GM23248 (cell line): ENCODE results near the gene NIBAN1. TPM values are rescaled to one million over a fixed set of nuclear protein-coding genes. Genes with fewer than 3 reads are reported as not detected.

Source experiments
- DNase-seq: peaks from one replicate; pipeline ENCODE4 v3.0.0-alpha.2; 2015
- H2AFZ ChIP-seq: fragments of 200-600 bp; sonication (generic); 2 replicates; pipeline ENCODE4 v1.6.1; 2016; ENCODE audit warnings: antibody characterized with exemption
- H3F3A ChIP-seq: fragments of 200-600 bp; sonication (generic); 2 replicates; pipeline ENCODE4 v1.6.1; 2016; ENCODE audit warnings: mild to moderate bottlenecking, antibody characterized with exemption, mixed run types; ENCODE audit not compliant: insufficient read depth
- H3K27ac ChIP-seq: fragments of 200-600 bp; sonication (generic); 2 replicates; pipeline ENCODE4 v1.5.1; 2016; ENCODE audit warnings: mild to moderate bottlenecking
- H3K27me3 ChIP-seq: fragments of 200-600 bp; sonication (generic); replicated peaks from 2 replicates; pipeline ENCODE4 v1.6.1; 2016; ENCODE audit warnings: mild to moderate bottlenecking; ENCODE audit not compliant: insufficient read depth
- H3K36me3 ChIP-seq: fragments of 200-600 bp; sonication (generic); 2 replicates; pipeline ENCODE4 v1.6.1; 2016; ENCODE audit warnings: low read depth, mild to moderate bottlenecking
- H3K4me1 ChIP-seq: fragments of 200-600 bp; sonication (generic); 2 replicates; pipeline ENCODE4 v1.6.1; 2016; ENCODE audit warnings: mild to moderate bottlenecking; ENCODE audit not compliant: insufficient read depth
- H3K4me2 ChIP-seq: fragments of 200-600 bp; sonication (generic); one replicate; pipeline ENCODE4 v1.6.1; 2016; ENCODE audit warnings: mild to moderate bottlenecking; ENCODE audit not compliant: unreplicated experiment
- H3K4me3 ChIP-seq: fragments of 200-600 bp; sonication (generic); 2 replicates; pipeline ENCODE4 v1.5.1; 2016; ENCODE audit warnings: mild to moderate bottlenecking
- H3K79me2 ChIP-seq: fragments of 200-600 bp; sonication (generic); 2 replicates; pipeline ENCODE4 v1.6.1; 2016; ENCODE audit warnings: mild to moderate bottlenecking; ENCODE audit not compliant: insufficient read depth
- H3K9ac ChIP-seq: fragments of 200-600 bp; sonication (generic); 2 replicates; pipeline ENCODE4 v1.6.1; 2016; ENCODE audit warnings: mild to moderate bottlenecking
- H3K9me2 ChIP-seq: fragments of 200-600 bp; sonication (generic); 2 replicates; pipeline ENCODE4 v1.6.1; 2016; ENCODE audit warnings: mixed run types, mild to moderate bottlenecking, moderate library complexity; ENCODE audit not compliant: insufficient read depth
- H3K9me3 ChIP-seq: fragments of 200-600 bp; sonication (generic); one replicate; pipeline ENCODE4 v1.6.1; 2017; ENCODE audit warnings: low read depth
- H4K20me1 ChIP-seq: fragments of 200-600 bp; sonication (generic); 2 replicates; pipeline ENCODE4 v1.6.0; 2016; ENCODE audit not compliant: insufficient read depth
- EZH2 ChIP-seq: fragments of 200-600 bp; sonication (generic); IDR thresholded peaks from 2 replicates; pipeline ENCODE4 v1.6.1; 2018; ENCODE audit warnings: antibody characterized with exemption, mild to moderate bottlenecking; ENCODE audit not compliant: insufficient read depth, poor library complexity, severe bottlenecking
- EZH2phosphoT487 ChIP-seq: fragments of 200-600 bp; sonication (generic); IDR thresholded peaks from 2 replicates; pipeline ENCODE4 v1.6.1; 2018; ENCODE audit warnings: antibody characterized with exemption, moderate library complexity, mild to moderate bottlenecking, low read depth; ENCODE audit not compliant: insufficient read depth
- WGBS, 2 experiments: methylation state at CpG; one replicate each; pipeline ENCODE4 v1.1.6; 2015 to 2017; ENCODE audit warnings: low lambda C conversion rate in 2 of 2, low coverage in 1 of 2; ENCODE audit errors: missing lambda C conversion rate in 2 of 2; 5-methylcytosine and 5-hydroxymethylcytosine counted together
- in situ Hi-C: fragments of 300-500 bp; cut with MboI; formaldehyde crosslinking; loops from 2 replicates; pipeline ENCODE4 v1.15.0; 2020
- polyA plus RNA-seq: library from polyadenylated mRNA; unstranded; fragments of >200 nt; fragmentation: Nextera tagmentation; extraction: Ambion mirVana; gene quantifications from 2 replicates; pipeline ENCODE4 v1.2.1, GENCODE V29; 2016
- total RNA-seq: library from RNA; depleted of rRNA; stranded (reverse); fragments of >200 nt; shearing (Covaris generic); gene quantifications from 2 replicates; pipeline ENCODE4 v1.2.3, GENCODE V29; 2014

Gene NIBAN1
- total and polyA plus RNA-seq, 2 experiments from 2014 or later: 19.5 to 34.8 TPM

GRCh38 chr1:184933944-184934343, 40.4 kb downstream of the NIBAN1 start:
- Histone ChIP-seq H3K9me2 (no peaks in the 10 kb centered on the region), H3F3A (no peaks in the 10 kb centered on the region), H3K79me2 (no peaks in the 10 kb centered on the region), H2AFZ (no peak overlapping the region), H3K36me3 (no peaks in the 10 kb centered on the region), H3K4me1 (no peaks in the 10 kb centered on the region), H3K27me3 (no peaks in the 10 kb centered on the region), H3K27ac (no peak overlapping the region), H3K9me3 (no peaks in the 10 kb centered on the region), H3K9ac (no peak overlapping the region), H3K4me3 (no peak overlapping the region), H4K20me1 (no peaks in the 10 kb centered on the region), H3K4me2 (no peak overlapping the region)
- no peak for DNase-seq
- TF ChIP-seq EZH2: no peak
- TF ChIP-seq EZH2phosphoT487: no peak
- 85 to 89% methylated on average over 2 of the region's 2 CpGs for WGBS, 2 experiments
- in situ Hi-C loops: no loop called here

GRCh38 chr1:184932319-184932718, 42.0 kb downstream of the NIBAN1 start:
- Histone ChIP-seq H4K20me1 (no peaks in the 10 kb centered on the region), H3K4me1 (no peaks in the 10 kb centered on the region), H2AFZ (no peak overlapping the region), H3K9me3 (no peaks in the 10 kb centered on the region), H3K9ac (no peak overlapping the region), H3K4me2 (no peak overlapping the region), H3K27me3 (no peaks in the 10 kb centered on the region), H3K27ac (no peak overlapping the region), H3F3A (no peaks in the 10 kb centered on the region), H3K9me2 (no peaks in the 10 kb centered on the region), H3K79me2 (no peaks in the 10 kb centered on the region), H3K4me3 (no peak overlapping the region), H3K36me3 (no peaks in the 10 kb centered on the region)
- no peak for DNase-seq
- WGBS, 2 experiments: 94 to 96% methylated on average over 7 of the region's 7 CpGs
- TF ChIP-seq EZH2phosphoT487 (no peak), EZH2 (no peak)
- in situ Hi-C loops: no loop called here

GRCh38 chr1:184931566-184931965, 42.7 kb downstream of the NIBAN1 start:
- no peak for DNase-seq
- no peak overlapping the region for H3K27ac ChIP-seq
- H3K4me3 ChIP-seq: no peak overlapping the region
- H4K20me1 ChIP-seq: no peaks in the 10 kb centered on the region
- no peaks in the 10 kb centered on the region for H3K36me3 ChIP-seq
- H2AFZ ChIP-seq: no peak overlapping the region
- H3K79me2 ChIP-seq: no peaks in the 10 kb centered on the region
- TF ChIP-seq EZH2phosphoT487 (no peak), EZH2 (no peak)
- no peak overlapping the region for H3K4me2 ChIP-seq
- WGBS, 2 experiments: 96 to 100% methylated on average over 1 of the region's 1 CpG
- H3K27me3 ChIP-seq: no peaks in the 10 kb centered on the region
- no peaks in the 10 kb centered on the region for H3K9me3 ChIP-seq
- no peak overlapping the region for H3K9ac ChIP-seq
- no peaks in the 10 kb centered on the region for H3K4me1 ChIP-seq
- no peaks in the 10 kb centered on the region for H3F3A ChIP-seq
- no peaks in the 10 kb centered on the region for H3K9me2 ChIP-seq
- in situ Hi-C loops: no loop called here

GRCh38 chr1:184930645-184931044, 43.7 kb downstream of the NIBAN1 start:
- Histone ChIP-seq H4K20me1 (no peaks in the 10 kb centered on the region), H3K79me2 (no peaks in the 10 kb centered on the region), H2AFZ (no peak overlapping the region), H3K4me1 (no peaks in the 10 kb centered on the region), H3K9ac (no peak overlapping the region), H3K9me2 (no peaks in the 10 kb centered on the region), H3K9me3 (no peaks in the 10 kb centered on the region), H3K36me3 (no peaks in the 10 kb centered on the region), H3K27ac (no peak overlapping the region), H3K4me2 (no peak overlapping the region), H3K4me3 (no peak overlapping the region), H3F3A (no peaks in the 10 kb centered on the region), H3K27me3 (no peaks in the 10 kb centered on the region)
- in situ Hi-C loops: no loop called here
- WGBS, 2 experiments: 95 to 96% methylated on average over 3 of the region's 3 CpGs
- TF ChIP-seq EZH2phosphoT487 (no peak), EZH2 (no peak)
- DNase-seq: no peak

DNA sequence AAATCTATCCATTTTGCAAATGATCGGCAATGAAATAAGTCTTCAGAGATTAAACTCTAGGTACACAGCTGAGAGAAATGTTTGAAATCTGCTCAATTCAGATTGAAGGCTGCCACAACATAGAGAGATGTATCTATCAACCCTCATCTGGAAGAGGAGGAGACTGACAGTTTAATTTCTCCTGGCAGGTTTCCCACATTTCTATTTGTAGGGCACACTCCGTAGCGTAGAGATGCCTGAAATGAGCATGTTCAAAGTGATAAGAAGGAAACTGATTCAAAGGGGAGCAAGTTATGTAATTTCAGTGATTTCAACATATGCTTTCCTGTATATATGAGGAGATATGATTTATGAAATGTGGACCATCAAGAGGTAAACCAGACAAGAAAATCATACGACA, 44.1 kb downstream of the NIBAN1 start:
- in situ Hi-C loops: no loop called here
- 87 to 92% methylated on average over 4 of the region's 4 CpGs for WGBS, 2 experiments
- no peaks in the 10 kb centered on the region for H3K9me3 ChIP-seq

More for the DNA sequence above, 44.1 kb downstream of the NIBAN1 start:
- H3K9me2 ChIP-seq: no peaks in the 10 kb centered on the region
- H3F3A ChIP-seq: no peaks in the 10 kb centered on the region
- no peaks in the 10 kb centered on the region for H3K36me3 ChIP-seq
- no peaks in the 10 kb centered on the region for H4K20me1 ChIP-seq
- H3K27ac ChIP-seq: no peak overlapping the region
- H3K4me2 ChIP-seq: no peak overlapping the region
- no peaks in the 10 kb centered on the region for H3K27me3 ChIP-seq
- no peak overlapping the region for H3K4me3 ChIP-seq
- no peak overlapping the region for H3K9ac ChIP-seq
- TF ChIP-seq EZH2phosphoT487 (no peak), EZH2 (no peak)
- H2AFZ ChIP-seq: no peak overlapping the region
- DNase-seq: no peak
- H3K4me1 ChIP-seq: no peaks in the 10 kb centered on the region
- H3K79me2 ChIP-seq: no peaks in the 10 kb centered on the region
